Measurements from ENCODE around the gene R3HDM2.
"Not testable (repeated sequence)": the region's sequence is repeated elsewhere in the genome, so short reads cannot be mapped to it uniquely, and the experiment has no call there.

R3HDM2 gene

DNA sequence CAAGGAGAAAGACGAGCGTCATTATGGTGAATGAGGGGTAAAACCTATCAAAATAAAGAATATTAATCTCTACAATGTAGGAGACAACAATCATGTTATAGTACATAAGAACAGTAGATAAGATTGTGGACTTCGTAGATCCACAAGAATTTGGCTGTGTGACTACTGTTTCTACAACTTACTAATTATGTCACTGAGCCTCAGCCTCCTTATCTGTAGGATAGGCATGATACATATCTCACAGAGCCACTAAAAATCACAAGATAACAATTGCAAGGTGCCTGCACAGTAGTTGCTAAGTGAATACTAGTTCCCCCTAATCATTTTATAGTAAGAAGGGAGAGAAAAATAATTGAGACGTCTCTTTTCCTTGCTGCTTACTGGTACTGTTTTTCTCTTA lies 101.6 kb downstream of the R3HDM2 start:
- Mint-ChIP-seq H3K4me1 (ENCODE audit: low read depth in 2 of 2) (peaks cover 3 to 9% of the 10 kb centered on the region in 2 donors), H3K27ac (no peak overlapping the region), H3K4me3 (no peak overlapping the region), H3K27me3 (no peaks in the 10 kb centered on the region), H3K36me3 (ENCODE audit: insufficient read depth) (peaks cover 26% of the 10 kb centered on the region), H3K9me3 (no peaks in the 10 kb centered on the region)
- DNase-seq (no peak), ATAC-seq (replicated peaks) (no peak)

DNA sequence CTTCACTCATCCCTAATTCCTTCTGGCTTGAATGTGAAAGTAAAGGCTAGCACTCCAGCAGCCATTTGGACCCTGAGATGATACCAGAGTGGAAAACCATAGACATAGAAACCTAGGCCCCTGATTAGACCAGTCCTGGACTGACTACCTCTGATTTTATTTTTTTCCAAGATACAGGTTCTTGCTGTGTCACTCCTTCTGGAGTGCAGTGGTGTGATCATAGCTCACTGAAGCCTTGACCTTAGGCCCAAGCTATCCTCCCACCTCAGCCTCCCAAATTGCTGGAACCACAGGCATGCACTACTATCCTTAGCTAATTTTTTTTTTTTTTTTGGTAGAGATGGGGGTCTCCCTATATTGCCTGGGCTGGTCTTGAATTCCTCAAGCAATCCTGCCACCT lies 105.4 kb downstream of the R3HDM2 start:
- Mint-ChIP-seq H3K27ac (no peak overlapping the region), H3K4me3 (no peak overlapping the region), H3K4me1 (ENCODE audit: low read depth in 2 of 2) (peaks cover 3 to 9% of the 10 kb centered on the region in 2 donors), H3K9me3 (no peaks in the 10 kb centered on the region), H3K36me3 (ENCODE audit: insufficient read depth) (peaks cover 20% of the 10 kb centered on the region), H3K27me3 (no peaks in the 10 kb centered on the region)
- no peak for ATAC-seq (replicated peaks)
- DNase-seq: no peak

GRCh38 chr12:57323416-57323815 lies 107.4 kb downstream of the R3HDM2 start:
- ATAC-seq (replicated peaks) (no peak), DNase-seq (no peak)
- no peak overlapping the region for H3K27ac Mint-ChIP-seq
- H3K9me3 Mint-ChIP-seq: no peaks in the 10 kb centered on the region
- no peak overlapping the region for H3K4me3 Mint-ChIP-seq
- H3K4me1 Mint-ChIP-seq (ENCODE audit: low read depth in 2 of 2): peaks cover 3 to 9% of the 10 kb centered on the region in 2 donors
- H3K27me3 Mint-ChIP-seq: no peaks in the 10 kb centered on the region
- peaks cover 10% of the 10 kb centered on the region for H3K36me3 Mint-ChIP-seq (ENCODE audit: insufficient read depth)

DNA sequence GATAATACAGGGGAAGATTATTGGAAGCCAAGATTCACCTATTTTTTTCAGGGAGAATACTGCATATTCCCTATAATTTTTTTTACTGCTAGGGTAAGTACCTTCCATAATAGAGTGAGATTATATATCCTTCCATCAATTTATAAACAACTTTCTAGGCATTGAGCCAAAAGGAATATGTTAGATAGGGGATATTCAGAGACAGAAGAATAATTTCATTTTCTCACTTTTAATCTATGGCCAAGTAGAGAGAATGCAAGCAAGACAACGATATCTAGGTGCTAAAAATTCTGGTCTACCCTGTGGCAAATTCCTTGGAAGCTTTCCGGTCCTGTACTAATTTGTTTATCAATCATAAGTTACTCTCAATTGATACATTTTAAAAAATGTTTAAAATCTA lies 110.2 kb downstream of the R3HDM2 start:
- H3K36me3 Mint-ChIP-seq (ENCODE audit: insufficient read depth): peaks cover 8% of the 10 kb centered on the region
- H3K9me3 Mint-ChIP-seq: no peaks in the 10 kb centered on the region
- peak overlapping the region in 1 of 2 donors; percentile 9 for H3K27ac Mint-ChIP-seq
- no peak overlapping the region for H3K4me3 Mint-ChIP-seq
- H3K27me3 Mint-ChIP-seq: no peaks in the 10 kb centered on the region
- no peak for ATAC-seq (replicated peaks)
- no peaks in the 10 kb centered on the region for H3K4me1 Mint-ChIP-seq (ENCODE audit: low read depth in 2 of 2)
- DNase-seq: no peak

DNA sequence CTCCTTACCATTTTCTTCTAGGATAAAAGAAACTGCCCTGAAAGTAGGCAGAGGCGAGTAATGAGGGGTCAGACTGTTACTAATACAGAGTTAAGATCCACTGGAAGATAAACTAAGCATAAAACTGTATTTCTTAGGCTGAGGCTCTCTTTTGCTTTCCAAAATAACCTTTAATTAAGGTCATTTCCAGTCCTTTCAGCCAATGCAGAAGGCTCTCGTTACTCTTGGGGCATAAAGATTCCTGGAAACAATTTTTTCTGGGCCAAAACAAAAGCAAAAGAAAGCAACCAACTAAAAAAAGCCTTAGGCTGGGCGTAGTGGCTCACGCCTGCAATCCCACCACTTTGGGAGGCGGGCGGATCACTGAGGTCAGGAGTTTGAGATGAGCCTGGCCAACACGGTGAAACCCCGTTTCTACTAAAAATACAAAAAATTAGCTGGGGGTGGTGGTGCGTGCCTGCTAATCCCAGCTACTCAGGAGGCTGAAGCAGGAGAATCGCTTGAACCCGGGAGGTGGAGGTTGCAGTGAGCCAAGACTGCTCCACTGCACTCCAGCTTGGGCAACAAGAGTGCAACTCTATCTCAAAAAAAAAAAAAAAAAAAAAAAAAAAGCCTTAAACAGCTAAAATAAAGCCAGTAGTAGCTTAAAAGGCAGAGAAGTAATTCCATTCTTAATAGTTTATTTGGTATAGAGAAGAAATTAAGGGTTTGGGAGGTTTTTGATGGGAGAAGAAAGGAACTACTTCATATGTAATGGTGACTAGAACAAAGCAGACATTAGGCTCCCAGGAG lies 111.0 kb downstream of the R3HDM2 start:
- Mint-ChIP-seq H3K27ac (peak overlapping the region in 1 of 2 donors; percentile 9), H3K36me3 (ENCODE audit: insufficient read depth) (peaks cover 8% of the 10 kb centered on the region), H3K9me3 (no peaks in the 10 kb centered on the region), H3K27me3 (no peaks in the 10 kb centered on the region), H3K4me3 (no peak overlapping the region), H3K4me1 (ENCODE audit: low read depth in 2 of 2) (no peaks in the 10 kb centered on the region)
- DNase-seq: no peak
- no peak for ATAC-seq (replicated peaks)

DNA sequence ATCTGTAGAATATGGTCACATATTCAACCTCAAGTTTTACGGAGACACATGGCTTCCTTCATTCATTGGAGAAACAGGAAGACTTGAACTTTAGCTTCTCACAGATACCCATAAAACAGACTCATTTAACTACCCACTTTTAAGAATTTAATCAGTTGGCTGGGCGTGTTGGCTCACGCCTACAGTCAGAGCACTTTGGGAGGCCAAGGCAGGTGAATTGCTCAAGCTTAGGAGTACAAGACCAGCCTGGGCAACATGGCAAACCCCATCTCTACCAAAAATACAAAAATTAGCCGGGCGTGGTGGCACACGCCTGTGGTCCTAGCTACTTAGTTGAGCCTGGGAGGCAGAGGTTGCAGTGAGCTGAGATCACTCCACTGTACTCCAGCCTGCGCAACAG lies 115.2 kb downstream of the R3HDM2 start:
- Mint-ChIP-seq H3K4me3 (no peak overlapping the region), H3K36me3 (ENCODE audit: insufficient read depth) (peaks cover 6% of the 10 kb centered on the region), H3K9me3 (no peaks in the 10 kb centered on the region), H3K27ac (peak overlapping the region in 1 of 2 donors; percentile 54), H3K27me3 (no peaks in the 10 kb centered on the region), H3K4me1 (ENCODE audit: low read depth in 2 of 2) (no peaks in the 10 kb centered on the region)
- no peak for DNase-seq
- ATAC-seq (replicated peaks): no peak

DNA sequence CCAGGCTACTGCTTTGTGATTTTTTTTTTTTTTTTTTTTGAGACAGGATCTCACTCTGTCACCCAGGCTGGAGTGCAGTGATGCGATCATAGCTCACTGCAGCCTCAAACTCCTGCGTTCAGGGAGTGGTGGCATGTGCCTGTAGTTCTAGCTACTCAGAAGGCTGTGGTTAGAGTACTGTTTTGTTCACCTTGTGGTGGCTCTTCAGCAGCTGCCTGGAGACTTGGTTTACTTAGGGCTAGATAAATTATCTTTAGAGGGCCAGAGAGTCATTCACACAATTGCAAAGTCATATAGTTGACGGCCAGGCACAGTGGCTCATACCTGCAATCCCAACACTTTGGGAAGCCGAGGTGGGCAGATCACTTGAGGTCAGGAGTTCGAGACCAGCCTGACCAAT lies 118.6 kb downstream of the R3HDM2 start:
- H3K9me3 Mint-ChIP-seq; DNase-seq; H3K4me1 Mint-ChIP-seq (ENCODE audit: low read depth in 2 of 2); H3K27me3 Mint-ChIP-seq; ATAC-seq (replicated peaks); H3K4me3 Mint-ChIP-seq: not testable (repeated sequence)
- peak overlapping the region in 1 of 2 donors; percentile 75 for H3K27ac Mint-ChIP-seq
- peaks cover 20% of the 10 kb centered on the region for H3K36me3 Mint-ChIP-seq (ENCODE audit: insufficient read depth)

- Mint-ChIP-seq H3K36me3 (ENCODE audit: insufficient read depth) (peaks cover 19% of the 10 kb centered on the region), H3K27me3 (no peaks in the 10 kb centered on the region), H3K9me3 (no peaks in the 10 kb centered on the region), H3K27ac (peak overlapping the region; percentile 57 to 85), H3K4me1 (ENCODE audit: low read depth in 2 of 2) (no peaks in the 10 kb centered on the region), H3K4me3 (no peak overlapping the region)
- ATAC-seq (replicated peaks): no peak
- no peak for DNase-seq
These were observed 121.4 kb downstream of the R3HDM2 start for GRCh38 chr12:57309420-57309819.

DNA sequence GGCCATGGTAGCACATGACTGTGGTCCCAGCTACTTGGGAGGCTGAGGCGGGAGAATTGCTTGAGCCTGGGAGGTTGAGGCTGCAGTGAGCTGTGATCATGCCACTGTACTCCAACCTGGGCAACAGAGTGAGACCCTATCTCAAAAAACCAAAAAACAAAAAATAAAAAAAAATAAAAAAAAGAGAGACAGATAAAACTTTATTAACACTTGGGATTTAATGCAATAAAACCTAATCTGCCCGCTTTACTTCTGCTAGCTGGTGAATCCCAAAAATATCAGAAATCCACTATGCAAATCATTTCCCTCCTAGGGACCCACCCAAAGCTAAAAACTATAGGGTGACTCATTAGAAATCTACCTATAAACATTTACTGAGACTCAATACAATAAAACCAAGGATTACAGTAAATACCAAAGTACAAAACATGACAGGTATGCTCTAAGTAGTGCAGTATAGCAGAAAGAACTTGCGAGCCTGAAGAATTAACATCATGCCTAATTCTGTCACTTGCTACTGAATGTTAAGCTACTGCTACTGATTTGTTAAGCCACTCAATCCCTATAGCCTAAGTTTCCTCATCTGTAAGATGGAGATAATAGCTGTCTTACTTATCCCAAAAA lies 129.8 kb downstream of the R3HDM2 start:
- Mint-ChIP-seq H3K4me3 (no peak overlapping the region), H3K9me3 (no peaks in the 10 kb centered on the region), H3K36me3 (ENCODE audit: insufficient read depth) (peaks cover 46% of the 10 kb centered on the region), H3K4me1 (ENCODE audit: low read depth in 2 of 2) (no peaks in the 10 kb centered on the region), H3K27ac (no peak overlapping the region), H3K27me3 (no peaks in the 10 kb centered on the region)
- ATAC-seq (replicated peaks) (no peak), DNase-seq (no peak)

GRCh38 chr12:57299514-57300016 lies 131.3 kb downstream of the R3HDM2 start:
- no peaks in the 10 kb centered on the region for H3K27me3 Mint-ChIP-seq
- H3K27ac Mint-ChIP-seq: peak overlapping the region; percentile 24 to 32
- no peak overlapping the region for H3K4me3 Mint-ChIP-seq
- H3K9me3 Mint-ChIP-seq: no peaks in the 10 kb centered on the region
- ATAC-seq (replicated peaks) (no peak), DNase-seq (no peak)
- H3K36me3 Mint-ChIP-seq (ENCODE audit: insufficient read depth): peaks cover 50% of the 10 kb centered on the region
- H3K4me1 Mint-ChIP-seq (ENCODE audit: low read depth in 2 of 2): no peaks in the 10 kb centered on the region

- H3K9me3 Mint-ChIP-seq: no peaks in the 10 kb centered on the region
- ATAC-seq (replicated peaks) (no peak), DNase-seq (no peak)
- H3K27me3 Mint-ChIP-seq: no peaks in the 10 kb centered on the region
- no peak overlapping the region for H3K4me3 Mint-ChIP-seq
- H3K4me1 Mint-ChIP-seq (ENCODE audit: low read depth in 2 of 2): no peaks in the 10 kb centered on the region
- H3K36me3 Mint-ChIP-seq (ENCODE audit: insufficient read depth): peaks cover 54% of the 10 kb centered on the region
- no peak overlapping the region for H3K27ac Mint-ChIP-seq
These were observed 134.6 kb downstream of the R3HDM2 start for GRCh38 chr12:57296291-57296690.

GRCh38 chr12:57282073-57282472 lies 148.8 kb downstream of the R3HDM2 start:
- not testable (repeated sequence) for H3K27me3 Mint-ChIP-seq; H3K9me3 Mint-ChIP-seq; ATAC-seq (replicated peaks); H3K4me3 Mint-ChIP-seq; DNase-seq
- Mint-ChIP-seq H3K36me3 (ENCODE audit: insufficient read depth) (peaks cover 62% of the 10 kb centered on the region), H3K4me1 (ENCODE audit: low read depth in 2 of 2) (peaks cover 11 to 17% of the 10 kb centered on the region in 2 donors), H3K27ac (peak overlapping the region in 1 of 2 donors; percentile 50)

GRCh38 chr12:57280211-57281062 lies 150.4 kb downstream of the R3HDM2 start:
- H3K4me1 Mint-ChIP-seq (ENCODE audit: low read depth in 2 of 2): peaks cover 11 to 17% of the 10 kb centered on the region in 2 donors
- DNase-seq (peak; percentile 26 to 39 (median 35)), ATAC-seq (replicated peaks) (peak; percentile 99)
- H3K27me3 Mint-ChIP-seq: no peaks in the 10 kb centered on the region
- peak overlapping the region; percentile 89 to 90 for H3K27ac Mint-ChIP-seq
- no peaks in the 10 kb centered on the region for H3K9me3 Mint-ChIP-seq
- H3K36me3 Mint-ChIP-seq (ENCODE audit: insufficient read depth): peaks cover 70% of the 10 kb centered on the region
- peak overlapping the region; percentile 32 to 52 for H3K4me3 Mint-ChIP-seq
